GM23338 (cell line): ENCODE measurements around the gene ZAP70. TPM values are rescaled to one million over a fixed set of nuclear protein-coding genes. Genes with fewer than 3 reads are reported as not detected.

Source experiments
- ATAC-seq: fragments of 200-7000 bp; cut with Tn5 transposase; 3 replicates; pipeline ENCODE4 v1.9.1; 2020
- DNase-seq: peaks from one replicate; pipeline ENCODE4 v3.0.0-alpha.2; 2015; ENCODE audit warnings: low spot score
- H2AFZ ChIP-seq: fragments of 200-600 bp; sonication (generic); 2 replicates; pipeline ENCODE4 v1.8.0; 2016; ENCODE audit warnings: antibody characterized with exemption, mild to moderate bottlenecking, moderate library complexity
- H3F3A ChIP-seq: fragments of 200-600 bp; sonication (generic); replicated peaks from 2 replicates; pipeline ENCODE4 v1.8.0; 2017; ENCODE audit warnings: antibody characterized with exemption, mixed run types, low read depth
- H3K27ac ChIP-seq: fragments of 200-600 bp; sonication (generic); 2 replicates; pipeline ENCODE4 v1.6.1; 2016; ENCODE audit warnings: low read depth
- H3K27me3 ChIP-seq: fragments of 200-600 bp; sonication (generic); 2 replicates; pipeline ENCODE4 v1.8.0; 2016; ENCODE audit warnings: mild to moderate bottlenecking, mixed run types, moderate library complexity; ENCODE audit not compliant: insufficient read depth
- H3K36me3 ChIP-seq: fragments of 200-600 bp; sonication (generic); 2 replicates; pipeline ENCODE4 v1.8.0; 2016; ENCODE audit warnings: mild to moderate bottlenecking; ENCODE audit not compliant: insufficient read depth
- H3K4me1 ChIP-seq: fragments of 200-600 bp; sonication (generic); 2 replicates; pipeline ENCODE4 v1.8.0; 2016; ENCODE audit warnings: mild to moderate bottlenecking, moderate library complexity; ENCODE audit not compliant: insufficient read depth
- H3K4me2 ChIP-seq: fragments of 200-600 bp; sonication (generic); 2 replicates; pipeline ENCODE4 v1.7.1; 2017; ENCODE audit warnings: mixed run types
- H3K4me3 ChIP-seq: fragments of 200-600 bp; sonication (generic); 2 replicates; pipeline ENCODE4 v1.6.1; 2016; ENCODE audit warnings: mixed run types
- H3K79me2 ChIP-seq: fragments of 200-600 bp; sonication (generic); replicated peaks from 2 replicates; pipeline ENCODE4 v1.8.0; 2017; ENCODE audit warnings: mild to moderate bottlenecking; ENCODE audit not compliant: insufficient read depth
- H3K9me2 ChIP-seq: fragments of 200-600 bp; sonication (generic); 2 replicates; pipeline ENCODE4 v1.8.0; 2017; ENCODE audit not compliant: insufficient read depth
- H4K20me1 ChIP-seq: fragments of 200-600 bp; sonication (generic); replicated peaks from 2 replicates; pipeline ENCODE4 v1.8.0; 2017; ENCODE audit warnings: mild to moderate bottlenecking; ENCODE audit not compliant: insufficient read depth
- H3K27ac Mint-ChIP-seq: 2 replicates; pipeline ENCODE4 v1.8.0; 2020; ENCODE audit warnings: inconsistent platforms, mild to moderate bottlenecking, moderate library complexity, mixed read lengths
- H3K27me3 Mint-ChIP-seq: 3 replicates; pipeline ENCODE4 v1.8.0; 2022; ENCODE audit warnings: low read depth, mild to moderate bottlenecking, moderate library complexity, mixed read lengths, inconsistent platforms; ENCODE audit not compliant: insufficient read depth, poor library complexity
- H3K36me3 Mint-ChIP-seq: 3 replicates; pipeline ENCODE4 v1.8.0; 2021; ENCODE audit warnings: low read depth, mild to moderate bottlenecking, inconsistent platforms, moderate library complexity, mixed read lengths
- H3K4me1 Mint-ChIP-seq: 3 replicates; pipeline ENCODE4 v1.8.0; 2020; ENCODE audit warnings: mild to moderate bottlenecking, inconsistent platforms, mixed read lengths
- H3K4me3 Mint-ChIP-seq: 3 replicates; pipeline ENCODE4 v1.8.0; 2021; ENCODE audit warnings: moderate library complexity, mild to moderate bottlenecking, inconsistent platforms, mixed read lengths
- H3K9me3 Mint-ChIP-seq: 3 replicates; pipeline ENCODE4 v1.8.0; 2020; ENCODE audit warnings: moderate library complexity, mild to moderate bottlenecking, inconsistent platforms, mixed read lengths
- CREB1 ChIP-seq: fragments of 250-450 bp; sonication (Bioruptor Pico); IDR thresholded peaks from 2 replicates; pipeline ENCODE4 v1.5.0; 2020; ENCODE audit warnings: low read depth, mild to moderate bottlenecking, moderate library complexity
- EZH2 ChIP-seq: fragments of 200-600 bp; sonication (generic); IDR thresholded peaks from one replicate; pipeline ENCODE4 v1.8.0; 2017; ENCODE audit warnings: antibody characterized with exemption, mild to moderate bottlenecking, low read depth; ENCODE audit not compliant: unreplicated experiment
- EZH2phosphoT487 ChIP-seq: fragments of 200-600 bp; sonication (generic); IDR thresholded peaks from one replicate; pipeline ENCODE4 v1.8.1; 2018; ENCODE audit warnings: antibody characterized with exemption; ENCODE audit not compliant: unreplicated experiment
- JUNB ChIP-seq: IDR thresholded peaks from one replicate; pipeline ENCODE4 v1.6.1; 2016; ENCODE audit warnings: antibody characterized with exemption; ENCODE audit not compliant: unreplicated experiment
- NANOG ChIP-seq: IDR thresholded peaks from 2 replicates; pipeline ENCODE4 v1.6.1; 2016; ENCODE audit warnings: antibody characterized with exemption, borderline replicate concordance
- STAT1 ChIP-seq: IDR thresholded peaks from one replicate; pipeline ENCODE4 v1.6.1; 2016; ENCODE audit warnings: antibody characterized with exemption; ENCODE audit not compliant: unreplicated experiment
- ZNF331 ChIP-seq: fragments of 250-450 bp; sonication (Bioruptor Pico); IDR thresholded peaks from 2 replicates; pipeline ENCODE4 v1.5.0; 2020; ENCODE audit warnings: low read depth, mild to moderate bottlenecking, moderate library complexity
- polyA plus RNA-seq: library from polyadenylated mRNA; unstranded; fragments of >200 nt; fragmentation: Nextera tagmentation; extraction: Ambion mirVana; gene quantifications from 2 replicates; pipeline ENCODE4 v1.2.1, GENCODE V29; 2016
- total RNA-seq: library from RNA; depleted of rRNA; stranded (reverse); fragments of >200 nt; shearing (Covaris generic); gene quantifications from 2 replicates; pipeline ENCODE4 v1.2.3, GENCODE V29; 2014
- TF ChIP-seq, protein P1 (sequence below), 2 experiments: fragments of 200-600 bp in 1 of 2; sonication (generic) in 1 of 2; conservative IDR thresholded peaks; 2 replicates each; pipeline versions ENCODE4 v1.5.1 to v1.6.1; 2016 to 2017; ENCODE audit warnings: antibody characterized with exemption in 2 of 2, low read depth in 2 of 2, mild to moderate bottlenecking in 2 of 2, moderate library complexity in 1 of 2
- TF ChIP-seq, protein P2 (sequence below): IDR thresholded peaks from 2 replicates; pipeline ENCODE4 v1.6.1; 2016; ENCODE audit warnings: antibody characterized with exemption
- TF ChIP-seq, protein P3 (sequence below): IDR thresholded peaks from one replicate; pipeline ENCODE4 v1.6.1; 2018; ENCODE audit warnings: antibody characterized with exemption; ENCODE audit not compliant: unreplicated experiment

ZAP70 gene
- total and polyA plus RNA-seq, 2 experiments from 2014 or later = 0.42 TPM; not detected in 1

DNA sequence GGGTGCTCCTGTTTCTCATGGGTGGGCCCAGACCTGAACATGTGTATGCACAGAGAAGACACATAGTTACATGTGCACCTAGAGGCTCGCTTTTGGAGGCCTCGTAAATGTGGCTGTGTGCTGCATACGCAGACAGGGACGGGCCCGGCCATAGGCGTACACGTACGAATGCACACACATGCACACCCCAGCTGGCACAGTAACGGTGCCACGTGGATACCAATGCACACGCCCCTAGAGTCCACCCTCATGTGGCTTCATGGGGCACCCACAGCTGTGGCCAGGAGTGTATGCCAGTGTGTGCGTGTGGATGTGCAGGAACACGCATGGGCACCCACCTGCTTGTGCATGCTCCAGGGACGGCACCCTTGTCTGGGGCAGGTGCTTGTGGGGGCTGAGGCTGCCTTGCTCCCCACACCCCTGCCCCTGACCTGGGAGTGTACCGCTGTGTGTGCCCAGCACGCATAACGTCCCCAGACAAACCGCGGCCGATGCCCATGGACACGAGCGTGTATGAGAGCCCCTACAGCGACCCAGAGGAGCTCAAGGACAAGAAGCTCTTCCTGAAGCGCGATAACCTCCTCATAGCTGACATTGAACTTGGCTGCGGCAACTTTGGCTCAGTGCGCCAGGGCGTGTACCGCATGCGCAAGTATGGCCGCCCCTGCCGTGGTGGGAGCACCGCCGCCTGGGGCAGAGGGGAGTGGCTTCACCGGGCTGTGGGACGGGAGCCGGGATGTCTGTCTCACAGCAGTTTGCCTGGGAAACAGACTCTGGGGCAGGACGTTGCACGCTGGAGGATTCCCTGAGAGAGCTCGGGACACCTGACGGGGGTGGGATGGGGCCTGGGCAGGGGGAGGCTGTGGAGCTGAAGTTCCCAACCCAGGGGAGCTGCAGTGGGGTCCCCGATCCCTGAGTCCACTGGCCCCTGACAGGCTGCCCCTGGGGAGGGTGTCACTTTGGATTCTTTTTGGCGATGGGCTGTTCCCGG, 21.0 kb downstream of the ZAP70 start:
- no peaks in the 10 kb centered on the region for H3K4me1 ChIP-seq
- no peak overlapping the region for H3K27ac Mint-ChIP-seq
- no peak overlapping the region for H3K4me3 ChIP-seq
- no peak overlapping the region for H3K27ac ChIP-seq
- no peaks in the 10 kb centered on the region; the same call in 2 of the 3 replicates for H3K36me3 Mint-ChIP-seq
- no peaks in the 10 kb centered on the region for H3K36me3 ChIP-seq
- no peaks in the 10 kb centered on the region; the same call in 2 of the 3 replicates for H3K4me1 Mint-ChIP-seq
- no peaks in the 10 kb centered on the region for H3K79me2 ChIP-seq
- no peak for TF ChIP-seq EZH2
- TF ChIP-seq EZH2phosphoT487 = no peak
- TF ChIP-seq JUNB = no peak
- TF ChIP-seq, protein P1, sequence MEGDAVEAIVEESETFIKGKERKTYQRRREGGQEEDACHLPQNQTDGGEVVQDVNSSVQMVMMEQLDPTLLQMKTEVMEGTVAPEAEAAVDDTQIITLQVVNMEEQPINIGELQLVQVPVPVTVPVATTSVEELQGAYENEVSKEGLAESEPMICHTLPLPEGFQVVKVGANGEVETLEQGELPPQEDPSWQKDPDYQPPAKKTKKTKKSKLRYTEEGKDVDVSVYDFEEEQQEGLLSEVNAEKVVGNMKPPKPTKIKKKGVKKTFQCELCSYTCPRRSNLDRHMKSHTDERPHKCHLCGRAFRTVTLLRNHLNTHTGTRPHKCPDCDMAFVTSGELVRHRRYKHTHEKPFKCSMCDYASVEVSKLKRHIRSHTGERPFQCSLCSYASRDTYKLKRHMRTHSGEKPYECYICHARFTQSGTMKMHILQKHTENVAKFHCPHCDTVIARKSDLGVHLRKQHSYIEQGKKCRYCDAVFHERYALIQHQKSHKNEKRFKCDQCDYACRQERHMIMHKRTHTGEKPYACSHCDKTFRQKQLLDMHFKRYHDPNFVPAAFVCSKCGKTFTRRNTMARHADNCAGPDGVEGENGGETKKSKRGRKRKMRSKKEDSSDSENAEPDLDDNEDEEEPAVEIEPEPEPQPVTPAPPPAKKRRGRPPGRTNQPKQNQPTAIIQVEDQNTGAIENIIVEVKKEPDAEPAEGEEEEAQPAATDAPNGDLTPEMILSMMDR (conservative IDR thresholded peaks at IDR 0.05; ENCODE audit: low read depth in 2 of 2) = no peak
- no peak for TF ChIP-seq STAT1
- TF ChIP-seq, protein P2, sequence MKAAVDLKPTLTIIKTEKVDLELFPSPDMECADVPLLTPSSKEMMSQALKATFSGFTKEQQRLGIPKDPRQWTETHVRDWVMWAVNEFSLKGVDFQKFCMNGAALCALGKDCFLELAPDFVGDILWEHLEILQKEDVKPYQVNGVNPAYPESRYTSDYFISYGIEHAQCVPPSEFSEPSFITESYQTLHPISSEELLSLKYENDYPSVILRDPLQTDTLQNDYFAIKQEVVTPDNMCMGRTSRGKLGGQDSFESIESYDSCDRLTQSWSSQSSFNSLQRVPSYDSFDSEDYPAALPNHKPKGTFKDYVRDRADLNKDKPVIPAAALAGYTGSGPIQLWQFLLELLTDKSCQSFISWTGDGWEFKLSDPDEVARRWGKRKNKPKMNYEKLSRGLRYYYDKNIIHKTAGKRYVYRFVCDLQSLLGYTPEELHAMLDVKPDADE = no peak
- no peak for TF ChIP-seq ZNF331 (CRISPR knock-in tag)
- no peak for TF ChIP-seq CREB1 (CRISPR knock-in tag)
- TF ChIP-seq, protein P3, sequence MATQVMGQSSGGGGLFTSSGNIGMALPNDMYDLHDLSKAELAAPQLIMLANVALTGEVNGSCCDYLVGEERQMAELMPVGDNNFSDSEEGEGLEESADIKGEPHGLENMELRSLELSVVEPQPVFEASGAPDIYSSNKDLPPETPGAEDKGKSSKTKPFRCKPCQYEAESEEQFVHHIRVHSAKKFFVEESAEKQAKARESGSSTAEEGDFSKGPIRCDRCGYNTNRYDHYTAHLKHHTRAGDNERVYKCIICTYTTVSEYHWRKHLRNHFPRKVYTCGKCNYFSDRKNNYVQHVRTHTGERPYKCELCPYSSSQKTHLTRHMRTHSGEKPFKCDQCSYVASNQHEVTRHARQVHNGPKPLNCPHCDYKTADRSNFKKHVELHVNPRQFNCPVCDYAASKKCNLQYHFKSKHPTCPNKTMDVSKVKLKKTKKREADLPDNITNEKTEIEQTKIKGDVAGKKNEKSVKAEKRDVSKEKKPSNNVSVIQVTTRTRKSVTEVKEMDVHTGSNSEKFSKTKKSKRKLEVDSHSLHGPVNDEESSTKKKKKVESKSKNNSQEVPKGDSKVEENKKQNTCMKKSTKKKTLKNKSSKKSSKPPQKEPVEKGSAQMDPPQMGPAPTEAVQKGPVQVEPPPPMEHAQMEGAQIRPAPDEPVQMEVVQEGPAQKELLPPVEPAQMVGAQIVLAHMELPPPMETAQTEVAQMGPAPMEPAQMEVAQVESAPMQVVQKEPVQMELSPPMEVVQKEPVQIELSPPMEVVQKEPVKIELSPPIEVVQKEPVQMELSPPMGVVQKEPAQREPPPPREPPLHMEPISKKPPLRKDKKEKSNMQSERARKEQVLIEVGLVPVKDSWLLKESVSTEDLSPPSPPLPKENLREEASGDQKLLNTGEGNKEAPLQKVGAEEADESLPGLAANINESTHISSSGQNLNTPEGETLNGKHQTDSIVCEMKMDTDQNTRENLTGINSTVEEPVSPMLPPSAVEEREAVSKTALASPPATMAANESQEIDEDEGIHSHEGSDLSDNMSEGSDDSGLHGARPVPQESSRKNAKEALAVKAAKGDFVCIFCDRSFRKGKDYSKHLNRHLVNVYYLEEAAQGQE = no peak
- TF ChIP-seq NANOG = no peak
- peaks cover 14% of the 10 kb centered on the region for H3K27me3 Mint-ChIP-seq
- H2AFZ ChIP-seq = peak overlapping the region; percentile 66; the same call in 1 of the 2 replicates
- no peak overlapping the region for H3K4me3 Mint-ChIP-seq
- no peak overlapping the region for H3K4me2 ChIP-seq
- no peaks in the 10 kb centered on the region for H3F3A ChIP-seq
- H3K9me3 Mint-ChIP-seq = peaks cover 5% of the 10 kb centered on the region; the same call in 1 of the 3 replicates
- no peaks in the 10 kb centered on the region for H3K27me3 ChIP-seq
- H4K20me1 ChIP-seq = no peaks in the 10 kb centered on the region
- ATAC-seq = no peak
- no peak for DNase-seq
- no peaks in the 10 kb centered on the region for H3K9me2 ChIP-seq
